ENCODE measurements around the gene HERC2.
"Not testable (repeated sequence)": the region's sequence is repeated elsewhere in the genome, so short reads cannot be mapped to it uniquely, and the experiment has no call there.

Gene HERC2

DNA sequence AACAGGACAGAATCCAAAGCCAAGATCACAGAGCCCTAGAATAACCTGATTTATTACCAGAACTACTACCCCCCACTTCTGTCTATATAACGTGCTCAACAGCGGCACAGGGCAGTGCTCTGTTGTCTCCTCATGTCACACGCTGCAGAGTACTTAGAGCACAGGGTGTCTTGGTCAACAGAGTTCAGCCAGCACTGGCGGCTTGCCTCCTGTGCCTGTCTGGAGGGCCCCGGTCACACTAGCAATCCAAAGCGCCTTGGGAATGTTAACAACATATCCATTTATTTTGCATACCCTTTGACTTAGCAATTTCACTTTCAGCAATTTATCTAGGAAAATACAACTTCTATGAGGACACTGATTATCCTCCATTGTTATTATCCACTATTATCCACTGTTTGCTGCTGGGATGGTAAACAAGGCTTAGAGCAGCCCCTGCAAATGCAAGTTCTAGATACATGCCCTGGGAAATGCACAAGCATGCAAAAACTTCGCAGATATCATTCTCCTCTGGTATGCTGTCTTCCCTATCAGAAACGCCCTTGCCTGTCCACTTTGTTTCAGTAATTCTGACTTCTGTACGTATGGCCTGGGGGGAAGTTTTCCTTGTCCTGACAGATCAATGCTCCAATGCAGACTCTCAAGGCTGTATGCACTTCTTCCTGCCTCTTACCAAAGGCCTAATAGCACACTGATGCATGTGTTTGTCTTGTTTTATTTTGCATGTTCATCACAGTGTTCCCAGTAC is 136.7 kb downstream of the HERC2 start:
- DNase-seq (ENCODE audit: low read depth in 3 of 3): no peak

DNA sequence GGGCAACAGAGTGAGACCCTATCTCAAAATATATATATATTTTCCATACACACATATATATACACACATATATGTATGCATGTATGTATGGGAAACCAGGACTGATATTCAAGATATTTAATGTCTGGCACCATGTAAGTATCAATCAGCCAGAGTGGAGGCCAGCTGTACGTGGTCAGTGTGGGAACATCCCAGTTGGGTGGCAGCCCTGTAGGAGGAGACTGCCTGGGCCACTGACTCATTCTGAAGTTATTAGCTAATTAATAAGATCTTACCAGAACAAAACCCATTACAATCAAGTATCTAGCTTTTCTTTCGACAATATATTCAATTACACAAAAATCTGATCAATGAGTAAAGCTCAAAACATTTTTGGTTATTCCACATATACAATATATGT is 137.8 kb downstream of the HERC2 start:
- no peak for DNase-seq (ENCODE audit: low read depth in 3 of 3)

DNA sequence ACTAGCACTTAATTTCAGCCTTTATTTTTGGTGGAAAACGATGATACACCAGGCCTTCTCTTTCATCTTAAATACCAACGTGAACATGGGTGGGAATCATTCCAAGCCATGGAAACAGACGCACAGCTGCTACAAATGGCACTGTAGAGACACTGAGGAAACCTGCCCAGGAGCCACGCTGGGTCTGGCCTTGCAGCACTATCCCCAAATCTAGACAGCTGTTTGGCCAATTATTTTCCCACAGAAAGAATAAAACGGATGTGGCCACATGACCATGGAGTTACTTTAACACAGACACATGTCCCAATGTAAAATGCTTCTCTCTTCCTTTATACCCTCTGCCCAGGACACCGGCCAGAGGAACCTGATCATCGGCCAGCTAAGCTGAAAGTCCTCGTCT is 139.2 kb downstream of the HERC2 start:
- no peak for DNase-seq (ENCODE audit: low read depth in 3 of 3)

DNA sequence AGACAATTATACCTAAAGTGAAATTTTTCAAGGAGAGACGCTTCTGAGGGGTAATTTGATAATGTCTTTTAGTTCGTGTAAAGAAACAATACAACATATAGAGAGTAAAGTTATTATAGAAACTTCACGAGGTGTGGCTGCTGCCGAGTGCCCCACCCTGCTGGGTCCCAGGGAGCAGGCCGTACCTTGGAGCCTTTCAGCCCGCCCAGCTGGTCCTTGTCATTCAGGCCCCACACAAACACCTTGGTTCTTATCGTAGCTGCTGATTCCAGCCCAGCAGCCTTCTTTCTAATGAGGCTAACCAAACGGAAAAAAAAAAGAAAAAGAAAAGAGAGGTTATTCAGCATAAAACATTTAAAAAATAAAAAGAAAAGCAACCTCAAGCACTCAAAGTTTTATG is 139.8 kb downstream of the HERC2 start:
- no peak for DNase-seq (ENCODE audit: low read depth in 3 of 3)

DNA sequence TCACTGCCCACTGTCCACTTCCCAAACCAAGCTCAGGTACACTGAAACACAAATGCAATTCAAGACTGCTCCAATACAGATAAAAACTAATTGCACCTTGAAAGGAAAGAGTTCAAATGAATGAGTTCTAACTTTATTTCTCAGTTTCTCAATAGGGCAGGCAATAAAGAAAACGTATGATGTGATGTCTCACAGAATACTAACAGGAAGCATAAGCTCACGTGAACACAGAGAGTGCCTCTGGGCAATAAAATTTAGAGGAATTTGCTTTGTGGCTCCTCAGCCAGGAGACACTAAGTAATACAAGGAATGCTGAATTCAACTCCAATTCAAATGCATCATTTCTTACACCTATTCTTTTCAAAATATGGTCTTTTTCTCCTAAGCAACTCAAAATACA is 140.6 kb downstream of the HERC2 start:
- DNase-seq (ENCODE audit: low read depth in 3 of 3): no peak

DNA sequence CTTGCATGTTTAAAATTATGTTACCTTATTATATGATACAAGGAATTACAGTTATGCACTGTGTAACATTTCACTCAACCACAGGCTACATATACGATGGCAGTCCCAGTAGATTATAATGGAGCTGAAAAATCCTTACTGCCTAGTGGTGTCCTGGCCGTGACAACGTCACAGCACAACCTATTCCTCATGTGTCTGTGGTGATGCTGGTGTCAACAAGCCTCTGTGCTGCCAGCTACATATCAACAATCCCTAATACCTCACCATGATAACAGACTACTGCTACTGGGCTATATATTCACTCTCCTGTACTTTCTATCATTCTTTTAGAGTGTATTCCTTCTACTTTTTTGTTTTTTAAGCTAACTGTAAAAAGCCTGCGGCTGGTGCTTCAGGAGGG is 142.7 kb downstream of the HERC2 start:
- DNase-seq (ENCODE audit: low read depth in 3 of 3): no peak

DNA sequence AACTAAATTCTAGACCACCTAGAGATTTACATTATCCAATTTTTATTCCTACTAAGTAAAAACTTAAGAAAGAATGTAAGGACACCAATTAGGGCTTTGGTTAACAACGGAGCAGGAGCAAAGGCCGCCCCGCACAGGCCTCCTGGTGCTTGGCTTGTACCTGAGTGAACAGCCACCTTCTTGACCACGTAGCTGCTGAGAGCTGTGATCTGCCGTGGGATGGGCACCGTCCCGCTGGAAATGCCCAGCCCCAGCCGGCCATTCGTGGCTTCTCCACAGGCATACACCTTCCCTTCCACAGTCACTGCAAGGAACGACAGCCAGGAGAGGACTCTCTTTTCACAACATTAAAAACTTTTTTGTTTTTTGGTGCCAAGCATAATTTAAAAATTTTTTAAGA is 143.3 kb downstream of the HERC2 start:
- DNase-seq (ENCODE audit: low read depth in 3 of 3): no peak

DNA sequence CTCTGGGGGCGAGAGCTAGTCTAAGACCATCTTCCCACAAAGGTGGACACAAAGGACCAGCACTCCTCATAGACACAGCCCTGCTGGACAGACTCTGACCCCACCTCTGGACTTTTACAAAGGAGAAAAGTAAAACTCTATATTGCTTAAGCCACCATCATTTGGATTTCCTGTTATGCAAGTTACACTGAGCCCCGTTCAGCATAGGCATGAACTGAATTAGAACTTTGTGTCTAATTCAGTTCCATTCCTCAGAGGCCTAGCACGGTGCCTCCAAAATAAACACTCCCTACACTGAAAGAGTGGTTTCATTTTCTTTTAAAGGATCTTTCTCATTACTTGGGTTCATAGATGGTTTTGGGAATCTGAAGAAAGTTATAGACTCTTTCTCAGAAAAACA is 143.7 kb downstream of the HERC2 start:
- DNase-seq (ENCODE audit: low read depth in 3 of 3): no peak

DNA sequence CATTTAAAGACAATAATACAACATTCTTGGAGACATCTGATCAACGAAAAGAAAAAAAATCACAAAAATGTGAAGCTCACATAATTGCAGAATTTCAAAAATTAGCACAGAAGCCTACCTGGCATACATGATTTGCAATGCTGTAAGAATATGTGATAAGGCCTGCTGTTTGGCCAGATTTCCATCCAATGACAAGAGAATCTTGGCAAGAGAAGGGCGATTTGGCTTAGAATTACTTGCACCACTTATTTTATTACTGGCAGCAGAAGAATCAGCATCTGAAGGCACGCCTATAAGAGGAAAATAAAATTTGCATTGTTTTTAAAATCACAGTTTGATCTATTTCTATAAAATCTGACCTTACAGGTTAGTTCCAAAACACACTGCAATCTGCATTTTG is 152.6 kb downstream of the HERC2 start:
- DNase-seq (ENCODE audit: low read depth in 3 of 3): no peak

DNA sequence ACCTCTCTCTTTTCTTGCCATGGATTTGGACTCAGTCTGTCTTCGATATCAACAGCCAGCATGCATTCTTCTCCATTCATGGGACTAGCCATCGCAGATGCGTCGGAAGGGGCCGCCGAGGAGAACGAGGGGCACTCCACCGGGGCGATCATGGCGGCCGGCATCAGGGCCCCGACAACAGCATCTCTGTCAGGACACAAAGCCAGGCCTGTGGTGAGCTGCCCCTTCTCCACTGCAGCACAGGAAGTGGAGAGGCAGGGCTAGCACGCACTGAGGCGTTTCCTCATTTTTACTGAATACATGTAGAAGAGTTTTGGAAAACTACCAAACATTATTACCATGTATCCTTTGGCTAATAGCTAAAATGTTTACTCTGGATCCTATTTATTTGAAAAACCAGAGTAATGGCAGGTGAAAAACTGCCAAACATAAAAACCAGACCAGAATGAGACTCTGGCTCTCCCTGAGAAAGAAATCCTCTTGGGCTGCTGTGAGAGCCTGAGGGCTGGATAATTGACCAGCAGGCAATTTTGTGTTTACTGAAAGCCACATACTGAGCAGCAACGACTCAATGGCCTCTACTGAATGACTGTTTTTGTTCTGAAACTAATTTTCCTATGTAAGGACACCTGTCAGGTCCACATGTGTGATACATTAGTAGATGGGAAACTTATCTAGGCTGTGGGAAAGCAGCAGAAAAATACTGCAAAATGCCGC is 153.4 kb downstream of the HERC2 start:
- DNase-seq (ENCODE audit: low read depth in 3 of 3): not testable (repeated sequence)

DNA sequence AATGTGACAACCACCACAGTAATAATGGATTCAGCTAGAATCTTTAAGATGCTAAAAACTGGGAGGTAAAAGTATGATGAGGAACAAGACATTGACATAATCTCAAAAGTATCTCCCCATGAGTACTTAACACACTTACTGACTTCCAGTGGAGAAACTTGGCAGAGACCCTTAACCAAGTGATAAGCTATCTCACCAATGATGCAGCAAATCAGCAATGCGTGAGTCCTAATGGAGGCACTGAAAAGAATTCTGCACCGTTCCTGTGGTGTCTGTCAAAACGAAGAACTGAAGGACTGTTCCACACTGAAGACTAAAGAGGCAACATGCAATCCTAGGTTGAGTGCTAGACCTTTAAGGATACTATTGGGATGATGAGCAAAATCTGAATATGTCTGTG is 154.9 kb downstream of the HERC2 start:
- no peak for DNase-seq (ENCODE audit: low read depth in 3 of 3)

DNA sequence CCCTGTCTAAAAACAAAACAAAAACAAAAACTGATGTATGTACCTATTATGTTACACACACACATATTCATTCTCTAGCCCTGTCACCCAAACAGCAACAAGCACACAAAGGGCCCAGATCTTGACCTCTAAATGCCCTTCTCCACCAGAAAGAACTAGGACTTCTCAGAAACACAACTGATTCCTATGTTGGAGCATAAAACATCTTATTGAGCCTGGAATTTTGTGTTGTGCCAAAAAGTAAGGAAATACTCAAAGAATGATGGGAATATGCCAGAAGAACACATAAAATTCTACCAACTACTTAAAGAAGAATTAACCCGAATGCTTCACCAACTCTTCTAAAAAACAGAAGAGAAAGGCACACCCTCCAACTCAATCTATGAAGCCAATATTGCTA is 156.2 kb downstream of the HERC2 start:
- no peak for DNase-seq (ENCODE audit: low read depth in 3 of 3)

DNA sequence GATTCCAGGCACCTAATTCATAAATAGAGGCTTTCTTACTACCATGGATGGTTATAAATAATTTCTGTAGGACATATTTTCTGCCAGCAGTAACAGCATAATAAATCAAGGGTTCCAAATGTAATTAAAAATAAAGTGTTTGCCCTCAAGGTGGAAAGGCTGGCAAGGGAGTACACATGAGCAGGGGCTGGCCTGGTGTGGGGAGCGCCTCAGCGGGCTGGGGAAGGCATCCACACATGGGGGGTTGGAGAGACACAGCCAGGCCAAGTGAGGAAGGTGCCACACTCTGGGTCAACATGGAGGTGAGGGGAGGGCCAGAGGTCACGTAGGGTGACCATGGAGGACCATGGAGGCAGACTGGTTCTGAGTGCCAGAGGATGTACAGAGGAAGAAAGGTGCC is 157.1 kb downstream of the HERC2 start:
- no peak for DNase-seq (ENCODE audit: low read depth in 3 of 3)

DNA sequence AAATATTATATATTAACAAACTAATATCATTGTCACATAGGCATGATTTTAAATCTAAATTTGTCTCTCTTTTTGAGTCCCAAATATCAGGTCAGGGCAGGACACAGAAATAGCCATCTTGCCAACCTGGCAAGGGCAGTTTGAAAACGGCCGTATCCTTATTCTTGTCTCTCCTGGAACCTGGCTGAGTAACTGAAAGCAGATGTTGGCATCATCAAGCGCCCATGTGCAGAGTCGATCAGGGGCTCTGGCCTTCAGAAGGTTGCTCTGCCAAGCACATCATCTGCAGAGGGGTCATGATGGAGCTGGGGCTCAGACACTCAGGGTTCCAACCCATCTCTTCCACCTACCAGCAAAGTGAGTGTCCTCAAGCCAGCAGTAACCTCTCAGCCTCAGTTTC is 167.7 kb downstream of the HERC2 start:
- no peak for DNase-seq (ENCODE audit: low read depth in 3 of 3)

DNA sequence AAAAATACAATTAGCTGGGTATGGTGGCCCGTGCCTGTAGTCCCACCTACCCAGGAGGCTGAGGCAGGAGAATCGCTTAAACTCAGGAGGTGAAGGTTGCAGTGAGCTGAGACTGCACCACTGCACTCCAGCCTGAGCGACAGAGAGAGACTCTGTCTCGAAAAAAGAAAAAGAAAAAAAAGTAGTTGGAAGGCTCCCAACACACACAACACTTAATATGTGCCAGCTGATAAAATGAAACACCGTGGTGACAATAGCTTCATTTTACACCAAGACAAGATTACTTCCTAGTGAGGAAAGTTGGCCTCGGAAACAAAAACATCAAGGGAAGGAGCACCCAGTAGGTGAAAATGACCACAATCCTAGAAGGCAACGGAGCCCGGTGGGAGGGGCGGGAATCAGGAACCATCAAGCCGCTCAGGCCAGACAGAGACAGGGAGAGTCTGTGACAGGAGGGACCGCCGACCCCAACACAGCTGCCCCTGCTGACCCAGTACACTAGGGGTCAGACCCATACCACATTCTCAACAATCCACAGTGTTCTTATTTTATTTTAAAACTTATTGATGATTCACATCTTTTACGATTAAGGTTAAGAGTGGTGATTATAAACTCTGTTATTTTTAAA is 168.4 kb downstream of the HERC2 start:
- DNase-seq (ENCODE audit: low read depth in 3 of 3): no peak

DNA sequence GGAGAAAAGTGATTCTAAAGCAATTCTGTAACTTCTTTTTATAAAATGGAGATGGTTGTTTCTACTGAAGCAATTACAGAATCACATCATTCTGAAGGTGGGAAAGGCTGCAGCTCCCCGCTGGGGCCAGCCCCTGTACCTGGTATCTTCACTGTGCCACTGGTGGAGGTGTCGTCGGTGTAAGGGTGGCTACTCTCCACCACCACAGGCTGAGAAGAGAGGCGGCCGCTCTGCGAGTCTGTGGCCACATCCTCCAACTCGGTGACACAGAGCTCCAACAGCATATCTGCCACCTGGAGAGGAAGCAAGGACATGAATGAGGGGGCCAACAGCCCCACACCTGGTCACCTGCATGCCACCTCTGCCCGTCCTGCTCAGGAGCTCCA is 169.4 kb downstream of the HERC2 start:
- not testable (repeated sequence) for DNase-seq (ENCODE audit: low read depth in 3 of 3)

DNA sequence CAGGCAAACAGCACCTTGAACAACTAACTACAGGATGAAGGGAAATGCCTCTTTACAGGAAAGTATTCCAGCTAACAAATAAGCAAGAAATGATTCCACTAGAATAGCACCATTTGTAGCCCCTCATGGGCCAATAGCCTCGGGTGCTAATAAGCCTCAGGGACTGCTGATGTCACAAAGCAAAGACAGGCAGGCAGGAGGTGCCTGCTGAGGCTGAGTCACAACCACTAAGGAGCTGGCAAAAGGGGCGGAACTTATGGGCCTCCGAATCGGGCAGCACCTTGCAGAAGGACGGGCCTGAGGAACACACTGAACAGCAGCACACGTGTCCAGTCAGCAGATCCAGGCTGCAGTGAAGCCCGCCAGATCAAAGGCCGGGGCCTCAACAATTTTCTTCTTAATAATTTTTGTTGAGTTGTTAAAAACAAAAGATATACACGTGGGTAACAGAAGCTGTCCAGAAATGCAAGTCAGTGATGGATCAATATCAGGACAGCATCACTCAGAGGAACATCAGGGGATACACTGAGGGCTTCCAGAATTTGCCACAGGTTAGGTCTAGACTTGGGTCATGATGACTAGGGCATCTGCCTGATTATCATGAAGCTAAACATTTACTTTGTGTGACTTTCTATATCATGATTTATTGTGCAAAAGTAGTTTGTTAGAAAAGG is 170.0 kb downstream of the HERC2 start:
- not testable (repeated sequence) for DNase-seq (ENCODE audit: low read depth in 3 of 3)

DNA sequence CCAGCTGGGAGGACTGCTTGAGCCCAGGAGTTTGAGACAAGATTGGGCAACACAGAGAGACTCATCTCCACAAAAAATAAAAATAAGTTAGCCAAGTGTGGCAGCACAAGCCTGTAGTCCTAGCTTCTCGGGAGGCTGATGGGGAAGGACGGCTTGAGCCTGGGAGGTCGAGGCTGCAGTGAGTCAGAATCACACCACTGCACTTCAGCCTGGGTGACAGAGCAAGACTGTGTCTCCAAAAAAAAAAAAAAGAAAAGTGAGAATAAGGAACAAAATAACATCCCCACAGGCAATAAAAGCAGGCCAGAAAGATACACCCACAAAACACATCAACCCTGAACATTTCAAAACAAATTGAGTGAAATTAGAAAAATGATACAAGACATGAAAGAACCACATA is 174.2 kb downstream of the HERC2 start:
- no peak for DNase-seq (ENCODE audit: low read depth in 3 of 3)

DNA sequence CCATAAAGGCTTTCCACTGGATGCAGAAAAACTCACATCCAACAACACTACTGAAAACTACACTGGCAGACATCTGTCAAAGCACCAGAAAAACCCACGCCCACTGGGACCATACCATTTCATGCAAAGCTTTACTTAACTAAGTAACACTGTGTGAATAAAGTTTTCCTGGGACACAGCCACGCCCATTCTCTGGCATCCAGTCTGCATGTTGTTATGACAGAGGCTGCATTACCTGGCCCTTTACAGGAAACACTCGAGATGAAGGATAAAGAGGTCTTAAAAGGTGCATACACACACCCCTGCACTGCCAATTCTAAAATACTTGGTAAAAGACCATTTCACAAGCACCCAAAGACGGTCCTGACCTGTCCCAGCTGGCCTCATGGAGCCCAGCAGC is 176.6 kb downstream of the HERC2 start:
- DNase-seq (ENCODE audit: low read depth in 3 of 3): not testable (repeated sequence)

DNA sequence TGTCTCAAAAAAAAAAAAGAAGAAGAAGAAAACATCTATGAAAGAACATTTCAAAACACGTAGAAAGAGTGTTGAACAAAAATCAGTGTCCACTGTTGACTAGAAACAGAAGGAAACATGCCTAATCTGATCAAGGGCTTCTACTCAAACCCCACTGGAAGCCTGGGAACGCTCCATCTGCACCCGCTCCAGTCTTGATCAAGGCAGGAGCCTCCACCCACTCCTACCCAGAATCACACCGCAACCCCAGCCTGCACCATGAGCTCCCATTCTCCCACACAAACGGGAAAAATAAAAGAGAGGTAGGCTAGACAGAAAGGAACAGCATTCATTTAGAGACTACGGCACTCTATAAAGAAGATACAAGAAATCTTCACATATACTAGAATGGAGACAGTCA is 181.9 kb downstream of the HERC2 start:
- no peak for DNase-seq (ENCODE audit: low read depth in 3 of 3)

DNA sequence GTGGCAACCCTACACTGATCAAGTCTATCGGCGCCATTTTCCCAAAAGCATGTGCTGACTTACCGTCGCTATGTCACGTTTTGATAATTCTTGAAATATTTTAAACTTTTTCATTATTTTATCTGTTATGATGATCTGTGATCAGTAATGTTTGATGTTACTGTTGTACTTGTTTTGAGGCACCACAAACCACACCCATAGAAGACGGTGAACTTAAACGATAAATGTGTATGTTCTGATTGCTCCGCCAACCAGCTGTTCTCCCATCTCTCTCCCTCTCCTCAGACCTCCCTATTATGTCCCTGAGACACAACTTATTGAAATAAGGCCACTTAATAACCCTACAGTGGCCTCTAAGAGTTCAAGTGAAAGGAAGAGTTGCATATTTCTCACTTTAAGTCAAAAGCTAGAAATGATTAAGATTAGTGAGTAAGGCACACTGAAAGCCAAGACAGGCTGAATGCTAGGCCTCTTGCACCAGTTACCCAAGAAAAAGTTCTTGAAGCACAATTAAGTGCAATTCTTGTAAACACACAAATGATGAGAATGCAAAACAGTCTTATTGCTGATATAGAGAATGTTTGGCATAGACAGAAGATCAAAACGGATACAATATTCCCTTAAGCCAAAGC is 184.5 kb downstream of the HERC2 start:
- DNase-seq (ENCODE audit: low read depth in 3 of 3): not testable (repeated sequence)

Data from stimulated activated CD4-positive, alpha-beta T cell treated with anti-CD3 and anti-CD28 coated beads, TNF-alpha, amount 100 ng/mL, for 48 hours (primary cell).